ENCODE measurements around the gene PRSS53. TPM values are rescaled to one million over a fixed set of nuclear protein-coding genes. Genes with fewer than 3 reads are reported as not detected.

Gene PRSS53
- total and polyA plus RNA-seq, 10 of the 15 experiments (the other 5 are each of a cell fraction or from before 2014, with no cell fraction given), result 0.35 to 3.4 (median 0.88) TPM; not detected in 2

GRCh38 chr16:31087481-31087880, 1.3 kb downstream of the PRSS53 start (continued):
- no peak for TF ChIP-seq IKZF2 (IDR thresholded peaks at IDR 0.05)

DNA sequence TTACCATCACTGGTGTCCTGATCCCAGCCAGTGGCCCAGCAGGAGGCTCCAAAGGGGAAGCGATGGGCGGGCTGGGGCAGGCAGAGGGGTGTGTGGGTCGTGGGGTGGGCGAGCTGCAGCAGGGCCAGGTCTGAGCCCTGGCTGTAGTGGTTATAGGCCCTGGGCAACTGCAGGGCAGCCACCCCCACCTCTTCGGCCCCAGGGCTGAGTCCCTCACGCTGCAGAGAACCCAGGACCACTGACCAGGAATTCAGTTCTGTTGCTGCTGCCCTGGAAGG, 2.2 kb downstream of the PRSS53 start:
- WGBS (ENCODE audit: insufficient coverage, insufficient replicate concordance, low lambda C conversion rate, missing lambda C conversion rate), result 93% methylated on average over 4 of the region's 6 CpGs
- H3K36me3 ChIP-seq (ENCODE audit: control insufficient read depth in 2 of 2, insufficient read depth in 2 of 2, low read length in 1 of 2), result peaks cover 2% of the 10 kb centered on the region in 2 experiments; a peak in 3 of 4 replicates
- TF ChIP-seq E4F1 (IDR thresholded peaks at IDR 0.05; ENCODE audit: borderline replicate concordance, partially characterized antibody) (no peak), E2F8 (IDR thresholded peaks at IDR 0.05; ENCODE audit: low read depth, partially characterized antibody) (no peak), NR2C2 (IDR thresholded peaks at IDR 0.05; ENCODE audit: borderline replicate concordance, control insufficient read depth, insufficient read length, low read depth) (no peak), SRF (IDR thresholded peaks at IDR 0.05; ENCODE audit: low read depth in 2 of 2, low read length in 2 of 2) (no peak), MXI1 (IDR thresholded peaks at IDR 0.05; ENCODE audit: low read depth, low read length) (no peak), NFIC (IDR thresholded peaks at IDR 0.05; ENCODE audit: low read depth, low read length) (no peak)
- TF ChIP-seq, protein P1, sequence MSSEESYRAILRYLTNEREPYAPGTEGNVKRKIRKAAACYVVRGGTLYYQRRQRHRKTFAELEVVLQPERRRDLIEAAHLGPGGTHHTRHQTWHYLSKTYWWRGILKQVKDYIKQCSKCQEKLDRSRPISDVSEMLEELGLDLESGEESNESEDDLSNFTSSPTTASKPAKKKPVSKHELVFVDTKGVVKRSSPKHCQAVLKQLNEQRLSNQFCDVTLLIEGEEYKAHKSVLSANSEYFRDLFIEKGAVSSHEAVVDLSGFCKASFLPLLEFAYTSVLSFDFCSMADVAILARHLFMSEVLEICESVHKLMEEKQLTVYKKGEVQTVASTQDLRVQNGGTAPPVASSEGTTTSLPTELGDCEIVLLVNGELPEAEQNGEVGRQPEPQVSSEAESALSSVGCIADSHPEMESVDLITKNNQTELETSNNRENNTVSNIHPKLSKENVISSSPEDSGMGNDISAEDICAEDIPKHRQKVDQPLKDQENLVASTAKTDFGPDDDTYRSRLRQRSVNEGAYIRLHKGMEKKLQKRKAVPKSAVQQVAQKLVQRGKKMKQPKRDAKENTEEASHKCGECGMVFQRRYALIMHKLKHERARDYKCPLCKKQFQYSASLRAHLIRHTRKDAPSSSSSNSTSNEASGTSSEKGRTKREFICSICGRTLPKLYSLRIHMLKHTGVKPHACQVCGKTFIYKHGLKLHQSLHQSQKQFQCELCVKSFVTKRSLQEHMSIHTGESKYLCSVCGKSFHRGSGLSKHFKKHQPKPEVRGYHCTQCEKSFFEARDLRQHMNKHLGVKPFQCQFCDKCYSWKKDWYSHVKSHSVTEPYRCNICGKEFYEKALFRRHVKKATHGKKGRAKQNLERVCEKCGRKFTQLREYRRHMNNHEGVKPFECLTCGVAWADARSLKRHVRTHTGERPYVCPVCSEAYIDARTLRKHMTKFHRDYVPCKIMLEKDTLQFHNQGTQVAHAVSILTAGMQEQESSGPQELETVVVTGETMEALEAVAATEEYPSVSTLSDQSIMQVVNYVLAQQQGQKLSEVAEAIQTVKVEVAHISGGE (CRISPR knock-in tag; IDR thresholded peaks at IDR 0.05), result no peak
- TF ChIP-seq, protein P2, sequence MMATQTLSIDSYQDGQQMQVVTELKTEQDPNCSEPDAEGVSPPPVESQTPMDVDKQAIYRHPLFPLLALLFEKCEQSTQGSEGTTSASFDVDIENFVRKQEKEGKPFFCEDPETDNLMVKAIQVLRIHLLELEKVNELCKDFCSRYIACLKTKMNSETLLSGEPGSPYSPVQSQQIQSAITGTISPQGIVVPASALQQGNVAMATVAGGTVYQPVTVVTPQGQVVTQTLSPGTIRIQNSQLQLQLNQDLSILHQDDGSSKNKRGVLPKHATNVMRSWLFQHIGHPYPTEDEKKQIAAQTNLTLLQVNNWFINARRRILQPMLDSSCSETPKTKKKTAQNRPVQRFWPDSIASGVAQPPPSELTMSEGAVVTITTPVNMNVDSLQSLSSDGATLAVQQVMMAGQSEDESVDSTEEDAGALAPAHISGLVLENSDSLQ (IDR thresholded peaks at IDR 0.05), result no peak
- TF ChIP-seq, protein P3, sequence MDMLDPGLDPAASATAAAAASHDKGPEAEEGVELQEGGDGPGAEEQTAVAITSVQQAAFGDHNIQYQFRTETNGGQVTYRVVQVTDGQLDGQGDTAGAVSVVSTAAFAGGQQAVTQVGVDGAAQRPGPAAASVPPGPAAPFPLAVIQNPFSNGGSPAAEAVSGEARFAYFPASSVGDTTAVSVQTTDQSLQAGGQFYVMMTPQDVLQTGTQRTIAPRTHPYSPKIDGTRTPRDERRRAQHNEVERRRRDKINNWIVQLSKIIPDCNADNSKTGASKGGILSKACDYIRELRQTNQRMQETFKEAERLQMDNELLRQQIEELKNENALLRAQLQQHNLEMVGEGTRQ (IDR thresholded peaks at IDR 0.05; ENCODE audit: borderline replicate concordance, low read depth, low read length), result no peak

More for the DNA sequence above, 2.2 kb downstream of the PRSS53 start:
- RAD21 ChIA-PET (ENCODE audit: unreplicated experiment), result no interaction called here
- DNase-seq (ENCODE audit: low read depth, low spot score) (no peak), ATAC-seq (no peak), FAIRE-seq (no peak)
- Histone ChIP-seq H3K4me3 (no peak overlapping the region), H4K20me1 (ENCODE audit: control insufficient read depth, insufficient read depth) (no peaks in the 10 kb centered on the region; the same call in 1 of the 2 replicates), H2AFZ (ENCODE audit: control insufficient read depth, low read depth, low read length) (no peak overlapping the region), H3K27ac (ENCODE audit: control insufficient read depth, insufficient read depth) (no peak overlapping the region), H3K27me3 (replicated peaks in 1 of 2; ENCODE audit: control insufficient read depth in 2 of 2, insufficient read depth in 2 of 2, low read length in 1 of 2) (no peaks in the 10 kb centered on the region), H3K79me2 (ENCODE audit: control insufficient read depth, insufficient read depth, low read length) (no peaks in the 10 kb centered on the region; the same call in 1 of the 2 replicates), H3K9me3 (replicated peaks; ENCODE audit: control insufficient read depth, insufficient read depth, low read length) (no peaks in the 10 kb centered on the region), H3K9ac (ENCODE audit: control insufficient read depth, insufficient read depth, low read length) (no peak overlapping the region), H3K4me1 (ENCODE audit: control insufficient read depth, insufficient read depth, low read length) (no peaks in the 10 kb centered on the region), H3K4me2 (ENCODE audit: control insufficient read depth, insufficient read depth) (no peak overlapping the region)
- POLR2A ChIA-PET, result interaction anchor here (0.8 kb wide), 1 partner anchor 12 kb away, joined by 3 read pairs; the partner anchor contains the start of genes ZNF646 and ZNF668
- no TSS peak for BruUV-seq (replicated peaks)
- intact Hi-C loops (cut with micrococcal nuclease; ENCODE audit: unreplicated experiment), result no loop called here
- CTCF ChIA-PET, result no interaction called here
- SMC1A ChIA-PET (ENCODE audit: uncharacterized antibody, unreplicated experiment), result no interaction called here
- in situ Hi-C loops (cut with MboI), result no loop called here

All from GM12878 (cell line).